ENCODE measurements around the gene PLXND1.

The PLXND1 gene

GRCh38 chr3:129519896-129520715 is 86.4 kb downstream of the PLXND1 start:
- TF ChIP-seq GABPA (IDR thresholded peaks at IDR 0.05; ENCODE audit: low read depth) (no peak), CTCF (IDR thresholded peaks at IDR 0.05; ENCODE audit: insufficient read depth, low read length) (no peak), SPI1 (IDR thresholded peaks at IDR 0.05; ENCODE audit: borderline replicate concordance, low read depth) (no peak), POLR2AphosphoS5 (IDR thresholded peaks at IDR 0.05; ENCODE audit: low read depth) (no peak), REST (IDR thresholded peaks at IDR 0.05; ENCODE audit: insufficient replicate concordance, low read depth) (no peak)

GRCh38 chr3:129519449-129519848 is 87.0 kb downstream of the PLXND1 start:
- Histone ChIP-seq H3K4me3 (replicated peaks; ENCODE audit: insufficient read depth, low read length) (no peak overlapping the region), H3K27ac (replicated peaks) (no peak overlapping the region), H3K27me3 (ENCODE audit: insufficient read depth, poor library complexity, severe bottlenecking) (no peaks in the 10 kb centered on the region)
- TF ChIP-seq CTCF (IDR thresholded peaks at IDR 0.05; ENCODE audit: insufficient read depth, low read length) = no peak
- TF ChIP-seq REST (IDR thresholded peaks at IDR 0.05; ENCODE audit: insufficient replicate concordance, low read depth) = no peak
- no peak for TF ChIP-seq GABPA (IDR thresholded peaks at IDR 0.05; ENCODE audit: low read depth)
- TF ChIP-seq SPI1 (IDR thresholded peaks at IDR 0.05; ENCODE audit: borderline replicate concordance, low read depth) = no peak
- no peak for TF ChIP-seq POLR2AphosphoS5 (IDR thresholded peaks at IDR 0.05; ENCODE audit: low read depth)
- no peak for DNase-seq (ENCODE audit: low read depth in 1 of 2, low spot score in 1 of 2)

More at GRCh38 chr3:129519896-129520715, 86.4 kb downstream of the PLXND1 start:
- no peaks in the 10 kb centered on the region for H3K27me3 ChIP-seq (ENCODE audit: insufficient read depth, poor library complexity, severe bottlenecking)
- no peak overlapping the region for H3K4me3 ChIP-seq (replicated peaks; ENCODE audit: insufficient read depth, low read length)
- no peak for DNase-seq (ENCODE audit: low read depth in 1 of 2, low spot score in 1 of 2)
- H3K27ac ChIP-seq (replicated peaks) = no peak overlapping the region

GRCh38 chr3:129518581-129518980 is 87.9 kb downstream of the PLXND1 start:
- Histone ChIP-seq H3K27me3 (ENCODE audit: insufficient read depth, poor library complexity, severe bottlenecking) (no peaks in the 10 kb centered on the region), H3K4me3 (replicated peaks; ENCODE audit: insufficient read depth, low read length) (no peak overlapping the region), H3K27ac (replicated peaks) (no peak overlapping the region)
- DNase-seq (ENCODE audit: low read depth in 1 of 2, low spot score in 1 of 2) = no peak
- TF ChIP-seq POLR2AphosphoS5 (IDR thresholded peaks at IDR 0.05; ENCODE audit: low read depth) = no peak
- no peak for TF ChIP-seq REST (IDR thresholded peaks at IDR 0.05; ENCODE audit: insufficient replicate concordance, low read depth)
- TF ChIP-seq CTCF (IDR thresholded peaks at IDR 0.05; ENCODE audit: insufficient read depth, low read length) = no peak
- TF ChIP-seq GABPA (IDR thresholded peaks at IDR 0.05; ENCODE audit: low read depth) = no peak
- TF ChIP-seq SPI1 (IDR thresholded peaks at IDR 0.05; ENCODE audit: borderline replicate concordance, low read depth) = no peak
